Right lobe of liver (tissue), 4 donors: Measurements from ENCODE around the gene IGF1R.

Source experiments
- POLR2A ChIP-seq: fragments of 450-650 bp; IDR thresholded peaks from one replicate; pipeline ENCODE4 v1.6.1; 2017; ENCODE audit warnings: antibody characterized with exemption, mild to moderate bottlenecking
- TF ChIP-seq, protein P1 (sequence below), 4 donors: fragments of 200-600 bp in 3 of 4; fragments of 450-650 bp in 1 of 4; IDR thresholded peaks; one replicate each; pipeline versions ENCODE4 v1.5.1 to v1.8.0; 2016 to 2022; ENCODE audit warnings: antibody characterized with exemption in 4 of 4, mild to moderate bottlenecking in 2 of 4
- donor health status: DM: no; HTN: no; CAD: no.
- donor health status: DM: no; HTN: no; CAD: no.
- donor health status: DM: no; HTN: yes; CAD: no.

- no peak for TF ChIP-seq POLR2A
- TF ChIP-seq, protein P1, sequence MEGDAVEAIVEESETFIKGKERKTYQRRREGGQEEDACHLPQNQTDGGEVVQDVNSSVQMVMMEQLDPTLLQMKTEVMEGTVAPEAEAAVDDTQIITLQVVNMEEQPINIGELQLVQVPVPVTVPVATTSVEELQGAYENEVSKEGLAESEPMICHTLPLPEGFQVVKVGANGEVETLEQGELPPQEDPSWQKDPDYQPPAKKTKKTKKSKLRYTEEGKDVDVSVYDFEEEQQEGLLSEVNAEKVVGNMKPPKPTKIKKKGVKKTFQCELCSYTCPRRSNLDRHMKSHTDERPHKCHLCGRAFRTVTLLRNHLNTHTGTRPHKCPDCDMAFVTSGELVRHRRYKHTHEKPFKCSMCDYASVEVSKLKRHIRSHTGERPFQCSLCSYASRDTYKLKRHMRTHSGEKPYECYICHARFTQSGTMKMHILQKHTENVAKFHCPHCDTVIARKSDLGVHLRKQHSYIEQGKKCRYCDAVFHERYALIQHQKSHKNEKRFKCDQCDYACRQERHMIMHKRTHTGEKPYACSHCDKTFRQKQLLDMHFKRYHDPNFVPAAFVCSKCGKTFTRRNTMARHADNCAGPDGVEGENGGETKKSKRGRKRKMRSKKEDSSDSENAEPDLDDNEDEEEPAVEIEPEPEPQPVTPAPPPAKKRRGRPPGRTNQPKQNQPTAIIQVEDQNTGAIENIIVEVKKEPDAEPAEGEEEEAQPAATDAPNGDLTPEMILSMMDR (IDR thresholded peaks at IDR 0.05): no peak
Measured at GRCh38 chr15:98743177-98743576, 94.8 kb downstream of the IGF1R start.
